ENCODE measurements around the gene OAS2. TPM values are rescaled to one million over a fixed set of nuclear protein-coding genes. Genes with fewer than 3 reads are reported as not detected.
"Not testable (repeated sequence)": the region's sequence is repeated elsewhere in the genome, so short reads cannot be mapped to it uniquely, and the experiment has no call there.

Gene OAS2
- total RNA-seq, 2 donors from 2014 or later: 1.6 to 2.3 TPM

- Histone ChIP-seq H3K9me3 (no peaks in the 10 kb centered on the region), H3K4me3 (no peak overlapping the region)
- 69 to 70% methylated on average over 2 of the region's 2 CpGs for WGBS, 2 donors
Observed at GRCh38 chr12:112987561-112987960, 9.2 kb downstream of the OAS2 start.

GRCh38 chr12:112988224-112988623 lies 9.9 kb downstream of the OAS2 start:
- 43 to 49% methylated on average over 3 of the region's 3 CpGs for WGBS, 2 donors
- DNase-seq: no peak
- no peak overlapping the region for H3K4me3 ChIP-seq
- no peak for TF ChIP-seq POLR2A (IDR thresholded peaks at IDR 0.05)
- TF ChIP-seq CTCF (IDR thresholded peaks at IDR 0.05): no peak
- no peaks in the 10 kb centered on the region for H3K4me1 ChIP-seq
- H3K9me3 ChIP-seq: no peaks in the 10 kb centered on the region
- no peaks in the 10 kb centered on the region for H3K27me3 ChIP-seq
- no peak overlapping the region for H3K27ac ChIP-seq
- H3K36me3 ChIP-seq (replicated peaks in 1 of 2; ENCODE audit: insufficient read depth in 1 of 2, low read depth in 2 of 2): no peaks in the 10 kb centered on the region
- no peak for ATAC-seq
- intact Hi-C loops (cut with DNase I): no loop called here

More at GRCh38 chr12:112987561-112987960, 9.2 kb downstream of the OAS2 start:
- H3K4me1 ChIP-seq: no peaks in the 10 kb centered on the region
- no peak overlapping the region for H3K27ac ChIP-seq
- intact Hi-C loops (cut with DNase I): no loop called here
- H3K36me3 ChIP-seq (replicated peaks in 1 of 2; ENCODE audit: insufficient read depth in 1 of 2, low read depth in 2 of 2): no peaks in the 10 kb centered on the region
- no peak for TF ChIP-seq CTCF (IDR thresholded peaks at IDR 0.05)
- no peak for TF ChIP-seq POLR2A (IDR thresholded peaks at IDR 0.05)
- no peak for DNase-seq
- H3K27me3 ChIP-seq: no peaks in the 10 kb centered on the region
- no peak for ATAC-seq

GRCh38 chr12:112988823-112989385 lies 10.6 kb downstream of the OAS2 start:
- H3K4me1 ChIP-seq; H3K4me3 ChIP-seq; H3K27ac ChIP-seq; H3K9me3 ChIP-seq; intact Hi-C loops (cut with DNase I); ATAC-seq; H3K27me3 ChIP-seq; H3K36me3 ChIP-seq (replicated peaks in 1 of 2; ENCODE audit: insufficient read depth in 1 of 2, low read depth in 2 of 2); DNase-seq: not testable (repeated sequence)
- 65 to 72% methylated on average over 3 of the region's 3 CpGs for WGBS, 2 donors

GRCh38 chr12:112989806-112990205 lies 11.5 kb downstream of the OAS2 start:
- H3K4me3 ChIP-seq: no peak overlapping the region
- no peaks in the 10 kb centered on the region for H3K4me1 ChIP-seq
- no peaks in the 10 kb centered on the region for H3K27me3 ChIP-seq
- intact Hi-C loops (cut with DNase I): no loop called here
- 28 to 43% methylated on average over 1 of the region's 1 CpG for WGBS, 2 donors
- TF ChIP-seq CTCF (IDR thresholded peaks at IDR 0.05) (no peak), POLR2A (IDR thresholded peaks at IDR 0.05) (no peak)
- no peak overlapping the region for H3K27ac ChIP-seq
- no peaks in the 10 kb centered on the region for H3K36me3 ChIP-seq (replicated peaks in 1 of 2; ENCODE audit: insufficient read depth in 1 of 2, low read depth in 2 of 2)
- H3K9me3 ChIP-seq: no peaks in the 10 kb centered on the region
- no peak for DNase-seq
- no peak for ATAC-seq

- Histone ChIP-seq H3K4me1 (no peaks in the 10 kb centered on the region), H3K36me3 (replicated peaks in 1 of 2; ENCODE audit: insufficient read depth in 1 of 2, low read depth in 2 of 2) (no peaks in the 10 kb centered on the region), H3K4me3 (no peak overlapping the region), H3K27me3 (no peaks in the 10 kb centered on the region), H3K27ac (no peak overlapping the region), H3K9me3 (no peaks in the 10 kb centered on the region)
- WGBS, 2 donors: 0 to 5% methylated on average over 2 of the region's 2 CpGs
- TF ChIP-seq POLR2A (IDR thresholded peaks at IDR 0.05) (no peak), CTCF (IDR thresholded peaks at IDR 0.05) (peak; percentile 37 to 91 (median 81))
- intact Hi-C loops (cut with DNase I): no loop called here
- peak; percentile 33 to 68 (median 50) for DNase-seq
- peak; percentile 50 for ATAC-seq
Observed at GRCh38 chr12:112992541-112993398, 14.5 kb downstream of the OAS2 start.

Data from body of pancreas (tissue), 4 donors.